GM06990 (cell line): Measurements from ENCODE around the gene TBC1D3B.
A peak's percentile ranks its signal among the peaks of the same experiment; 100 is the strongest.
"Not testable (repeated sequence)": the region's sequence is repeated elsewhere in the genome, so short reads cannot be mapped to it uniquely, and the experiment has no call there.

ENCODE experiments used
- DNase-seq: peaks from one replicate; pipeline ENCODE4 v3.0.0-alpha.2; 2011; ENCODE audit not compliant: insufficient read length; ENCODE audit errors: extremely low read depth
- H3K27me3 ChIP-seq: replicated peaks from 2 replicates; pipeline ENCODE4 v1.6.0; 2011; ENCODE audit warnings: low read length; ENCODE audit not compliant: control insufficient read depth, insufficient read depth
- H3K36me3 ChIP-seq: 2 replicates; pipeline ENCODE4 v1.5.1; 2011; ENCODE audit warnings: low read length; ENCODE audit not compliant: control insufficient read depth, insufficient read depth
- H3K4me3 ChIP-seq: replicated peaks from 2 replicates; pipeline ENCODE4 v1.5.1; 2011; ENCODE audit warnings: low read depth, mild to moderate bottlenecking, control low read depth, low read length
- TF ChIP-seq, protein P1 (sequence below): IDR thresholded peaks from 2 replicates; pipeline ENCODE4 v1.5.1; 2011; ENCODE audit warnings: low read length, control low read depth, mild to moderate bottlenecking, inconsistent platforms; ENCODE audit not compliant: insufficient read depth, poor library complexity, severe bottlenecking

TBC1D3B gene

DNA sequence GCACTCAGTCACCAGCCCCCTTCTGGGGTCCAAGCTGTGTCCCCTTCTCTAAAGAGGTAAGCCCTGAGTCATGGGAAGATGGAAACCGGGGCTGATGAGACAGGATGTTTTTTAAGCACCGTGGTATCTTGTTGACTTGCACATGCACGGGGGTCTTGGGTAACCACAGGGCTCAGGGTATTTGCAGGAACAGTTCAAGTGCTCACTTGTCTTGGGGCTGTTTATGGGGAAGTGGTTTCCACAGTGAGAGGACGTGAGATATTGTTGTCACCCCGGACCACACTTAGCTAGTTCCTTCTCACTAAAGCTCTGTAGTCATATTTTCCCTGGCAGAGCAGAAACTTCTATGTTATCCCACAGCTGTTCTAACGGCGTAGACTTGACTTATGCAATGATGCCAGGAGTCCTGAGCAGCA is 12.5 kb upstream of the TBC1D3B start:
- no peaks in the 10 kb centered on the region for H3K36me3 ChIP-seq
- peak; percentile 62 for DNase-seq
- no peaks in the 10 kb centered on the region for H3K27me3 ChIP-seq
- H3K4me3 ChIP-seq: no peak overlapping the region
- TF ChIP-seq, protein P1, sequence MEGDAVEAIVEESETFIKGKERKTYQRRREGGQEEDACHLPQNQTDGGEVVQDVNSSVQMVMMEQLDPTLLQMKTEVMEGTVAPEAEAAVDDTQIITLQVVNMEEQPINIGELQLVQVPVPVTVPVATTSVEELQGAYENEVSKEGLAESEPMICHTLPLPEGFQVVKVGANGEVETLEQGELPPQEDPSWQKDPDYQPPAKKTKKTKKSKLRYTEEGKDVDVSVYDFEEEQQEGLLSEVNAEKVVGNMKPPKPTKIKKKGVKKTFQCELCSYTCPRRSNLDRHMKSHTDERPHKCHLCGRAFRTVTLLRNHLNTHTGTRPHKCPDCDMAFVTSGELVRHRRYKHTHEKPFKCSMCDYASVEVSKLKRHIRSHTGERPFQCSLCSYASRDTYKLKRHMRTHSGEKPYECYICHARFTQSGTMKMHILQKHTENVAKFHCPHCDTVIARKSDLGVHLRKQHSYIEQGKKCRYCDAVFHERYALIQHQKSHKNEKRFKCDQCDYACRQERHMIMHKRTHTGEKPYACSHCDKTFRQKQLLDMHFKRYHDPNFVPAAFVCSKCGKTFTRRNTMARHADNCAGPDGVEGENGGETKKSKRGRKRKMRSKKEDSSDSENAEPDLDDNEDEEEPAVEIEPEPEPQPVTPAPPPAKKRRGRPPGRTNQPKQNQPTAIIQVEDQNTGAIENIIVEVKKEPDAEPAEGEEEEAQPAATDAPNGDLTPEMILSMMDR: no peak

DNA sequence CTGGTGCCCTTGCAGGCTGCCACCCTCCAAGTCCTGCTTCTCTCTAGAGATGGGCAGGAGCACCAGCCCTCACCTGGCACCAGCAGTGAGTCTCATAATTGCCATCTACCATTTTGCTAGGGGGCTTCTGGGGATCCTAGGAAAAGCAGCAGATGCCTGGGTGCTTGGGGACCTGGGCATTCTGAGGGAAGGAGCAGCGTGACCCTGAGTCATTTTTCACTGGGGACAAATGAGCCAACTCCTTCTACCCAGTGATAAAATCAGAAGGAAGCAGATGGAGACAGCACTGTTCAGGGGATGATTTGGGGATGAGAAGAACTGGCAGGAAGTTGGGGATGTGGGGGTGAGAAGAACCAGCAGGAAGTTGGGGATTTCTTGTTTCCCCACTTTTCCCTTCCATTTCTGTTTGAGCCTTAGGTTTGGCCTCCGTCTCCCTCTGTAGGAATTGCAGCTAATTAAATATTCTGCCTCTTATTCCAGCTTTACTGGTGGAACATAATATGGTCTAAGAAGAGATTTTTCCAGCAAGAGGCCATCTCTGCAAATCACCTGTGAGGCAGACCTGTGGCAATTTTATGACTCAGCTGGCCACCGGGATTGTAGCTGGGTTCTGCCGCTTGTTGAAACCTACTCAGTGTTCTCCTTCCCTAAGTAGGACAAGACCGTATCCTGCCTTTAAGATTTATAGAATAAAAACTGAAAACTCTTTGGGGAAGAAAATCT is 11.7 kb upstream of the TBC1D3B start:
- H3K36me3 ChIP-seq, H3K4me3 ChIP-seq, H3K27me3 ChIP-seq, DNase-seq: not testable (repeated sequence)

DNA sequence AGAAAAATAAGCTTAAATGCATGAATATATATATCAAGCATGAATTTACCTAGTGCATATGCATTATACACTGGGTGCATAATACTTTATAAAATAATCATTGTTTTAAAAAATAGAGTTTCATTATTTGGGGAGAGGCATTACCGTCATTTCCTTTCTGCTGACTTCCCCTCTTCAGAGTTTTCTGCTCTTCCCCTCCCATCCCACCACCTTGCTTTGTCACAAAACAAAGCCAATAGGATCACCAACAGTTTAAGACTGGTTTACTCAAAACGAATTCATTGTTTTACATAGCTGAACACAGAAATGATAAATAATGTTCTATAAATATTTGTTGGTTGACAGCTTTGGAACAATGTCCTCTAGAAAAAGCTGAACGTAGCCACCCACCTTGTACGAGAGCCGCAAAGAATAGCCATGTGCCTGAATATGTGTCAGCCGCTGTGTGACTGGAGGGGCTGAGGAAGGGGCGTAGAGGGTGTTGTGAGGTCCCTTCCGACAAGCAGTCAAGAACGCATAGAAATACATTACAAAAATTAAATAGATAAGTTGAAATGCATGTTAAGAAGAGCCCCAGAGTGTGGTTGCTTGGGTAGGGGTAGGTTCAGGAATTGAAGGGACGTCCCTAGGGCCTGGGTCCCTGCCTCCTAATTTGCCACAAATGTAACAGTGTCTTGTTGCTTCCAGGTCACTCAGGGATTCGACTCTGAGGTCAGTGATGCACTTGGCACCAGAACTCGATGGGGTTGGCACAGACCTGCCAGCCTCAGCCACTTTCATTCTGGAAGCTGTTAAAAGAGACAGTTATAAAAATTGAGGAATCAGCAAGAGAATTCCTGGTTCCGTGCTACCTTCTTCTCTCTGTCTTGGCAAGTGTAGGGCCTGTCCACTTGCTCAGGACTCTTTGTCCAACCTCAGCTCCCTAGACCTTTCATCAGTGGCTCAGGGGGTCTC is 10.7 kb upstream of the TBC1D3B start:
- H3K27me3 ChIP-seq, H3K36me3 ChIP-seq, H3K4me3 ChIP-seq, DNase-seq: not testable (repeated sequence)

DNA sequence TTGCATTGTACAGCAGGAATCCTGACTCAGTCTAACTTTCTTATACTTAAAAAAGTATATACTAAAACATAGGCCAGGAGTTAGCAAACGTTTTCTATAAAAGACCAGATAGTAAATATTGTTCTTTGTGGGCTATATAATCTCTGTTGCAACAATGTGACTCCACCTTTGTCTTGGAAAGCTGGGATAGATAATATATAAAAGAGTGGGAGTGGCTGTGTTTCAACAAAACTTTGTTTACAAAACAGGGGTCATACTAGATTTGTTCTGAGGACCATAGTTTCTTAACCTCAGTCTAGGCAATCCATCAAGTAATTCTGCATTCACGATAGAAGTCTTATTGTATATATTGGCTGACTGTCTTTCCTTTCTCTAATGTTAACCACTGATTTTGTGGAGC is 9.0 kb upstream of the TBC1D3B start:
- TF ChIP-seq, protein P1: no peak
- Histone ChIP-seq H3K4me3 (no peak overlapping the region), H3K36me3 (no peaks in the 10 kb centered on the region), H3K27me3 (no peaks in the 10 kb centered on the region)
- DNase-seq: no peak

DNA sequence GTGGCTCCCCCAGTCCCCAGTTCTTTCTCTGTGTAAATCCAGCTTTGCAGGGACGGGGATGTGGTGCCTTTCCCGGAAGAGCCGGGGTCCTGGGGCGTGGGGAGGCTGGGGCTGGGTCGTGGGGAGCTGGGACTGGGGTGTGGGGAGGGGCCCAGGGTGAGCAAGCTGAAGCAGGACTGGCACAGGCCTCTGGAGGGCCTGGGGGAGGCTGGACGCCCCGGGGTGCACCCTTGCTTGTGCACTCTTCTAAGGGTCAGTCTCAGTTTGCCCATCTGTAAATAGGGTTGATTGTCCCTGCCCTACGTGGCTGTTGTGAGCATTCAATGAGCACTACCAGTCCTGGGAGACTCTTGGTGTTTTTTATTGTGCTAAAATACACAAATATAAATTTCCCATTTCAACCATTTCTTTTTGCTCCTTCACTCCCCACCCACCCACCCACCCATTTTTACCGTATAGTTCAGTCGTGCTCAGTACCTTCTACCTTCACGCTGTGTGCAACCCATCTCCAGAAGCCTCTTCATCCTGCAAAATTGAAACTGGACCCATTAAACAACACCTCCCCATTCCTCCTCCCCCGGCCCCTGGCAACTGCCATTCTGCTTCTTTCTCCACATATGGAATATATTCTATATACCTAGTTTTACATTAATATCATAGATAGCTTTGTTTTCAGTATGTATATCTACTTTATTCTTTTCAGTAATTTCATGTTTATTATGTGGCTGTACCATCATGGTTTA is 7.8 kb upstream of the TBC1D3B start:
- H3K36me3 ChIP-seq: no peaks in the 10 kb centered on the region
- no peak overlapping the region for H3K4me3 ChIP-seq
- TF ChIP-seq, protein P1: no peak
- no peaks in the 10 kb centered on the region for H3K27me3 ChIP-seq
- DNase-seq: no peak

DNA sequence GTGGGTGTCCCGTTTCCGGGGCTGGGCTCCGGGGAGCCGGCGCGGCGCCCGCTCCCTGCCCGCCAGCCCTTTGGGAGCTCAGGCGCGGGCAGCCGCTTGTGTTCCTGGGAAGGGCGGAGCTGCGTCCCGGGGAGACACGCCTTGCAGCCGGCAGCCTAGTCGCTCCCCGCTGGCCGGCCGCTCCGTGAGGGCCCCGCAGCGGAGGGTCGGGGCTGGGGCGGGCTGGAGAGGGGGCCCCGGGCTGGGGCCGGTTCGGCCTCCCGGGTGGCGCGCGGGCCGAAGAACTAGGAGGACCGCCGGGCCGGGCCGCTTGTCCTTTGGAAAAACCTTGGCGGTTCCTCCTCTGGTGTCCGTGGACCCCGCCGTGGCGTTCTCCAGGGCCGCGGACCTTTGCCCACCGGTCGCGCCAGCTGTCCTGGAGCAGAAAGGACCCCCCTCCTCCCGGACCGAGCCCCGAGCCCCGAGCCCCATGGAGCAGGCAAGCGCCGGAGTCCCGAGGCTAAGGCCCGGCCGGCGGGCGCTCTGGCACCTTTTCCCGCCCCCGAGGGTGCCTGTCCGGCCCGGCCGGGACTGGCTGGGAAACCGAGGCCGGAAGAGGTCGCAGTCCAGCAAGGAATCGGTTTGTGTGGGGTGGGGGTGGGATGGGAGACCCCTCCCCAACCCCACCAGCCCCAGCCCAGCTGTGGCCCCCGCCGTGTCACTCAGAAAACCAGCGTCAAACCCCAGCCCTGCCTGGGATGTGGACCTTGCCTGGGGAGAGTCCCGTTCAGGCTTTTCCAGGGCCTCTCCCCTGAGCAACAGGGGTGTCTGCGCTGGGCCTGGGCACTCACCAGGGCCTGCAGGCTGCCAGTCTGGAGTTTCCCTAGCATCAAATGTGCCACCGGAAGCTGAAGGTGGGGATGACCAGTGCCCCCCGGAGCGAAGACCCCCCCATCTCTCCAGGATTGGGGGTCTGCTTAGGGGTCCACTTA is 6.8 kb upstream of the TBC1D3B start:
- TF ChIP-seq, protein P1: no peak
- H3K4me3 ChIP-seq: peak overlapping the region; percentile 14
- no peaks in the 10 kb centered on the region for H3K36me3 ChIP-seq
- no peaks in the 10 kb centered on the region for H3K27me3 ChIP-seq
- no peak for DNase-seq
